ENCODE results near the gene GNG13. TPM values are rescaled to one million over a fixed set of nuclear protein-coding genes. Genes with fewer than 3 reads are reported as not detected.

The GNG13 gene
- total RNA-seq, 1 donor = not detected

DNA sequence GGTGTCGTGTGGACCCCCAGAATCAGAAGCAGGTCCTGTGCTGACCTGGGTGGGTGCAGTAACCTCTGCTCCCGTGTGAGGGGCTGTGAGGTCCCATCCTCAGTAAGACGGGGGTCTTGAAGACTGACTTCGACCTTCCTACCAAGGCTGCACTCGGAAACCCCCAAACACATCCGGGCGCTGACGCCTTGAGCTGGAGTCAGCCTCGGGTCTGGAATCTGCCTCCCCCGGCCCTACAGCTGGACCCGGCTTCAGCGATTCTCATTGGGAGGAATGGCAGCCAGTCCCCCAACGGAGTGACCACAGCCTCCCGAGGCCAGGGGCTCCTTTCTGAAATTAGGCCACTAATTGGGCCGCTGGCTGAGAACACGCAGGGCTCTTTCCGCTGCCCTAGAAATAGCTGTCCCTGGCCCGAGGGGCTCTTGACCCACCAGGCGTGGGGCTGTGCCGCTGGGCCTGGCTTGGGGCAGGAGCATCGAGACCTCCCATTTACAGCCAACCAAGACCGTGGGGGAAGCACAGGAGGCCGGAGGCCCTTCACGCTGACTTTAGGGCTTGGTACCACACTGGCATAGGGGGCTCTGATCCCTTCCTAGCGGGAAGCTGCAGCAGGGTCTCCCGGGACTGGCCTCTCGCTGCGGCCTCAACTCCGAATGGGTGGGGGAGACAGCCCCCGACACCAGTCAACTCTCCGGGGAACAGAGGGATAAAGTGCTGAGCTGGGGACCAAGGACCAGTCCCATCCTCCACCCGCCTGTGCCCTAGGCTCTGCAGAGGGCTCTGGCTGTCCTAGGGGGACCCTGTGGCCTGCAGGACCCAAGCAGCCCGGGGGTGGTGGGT, 2.6 kb upstream of the GNG13 start:
- DNase-seq (ENCODE audit: low read depth) = no peak
- no peak for TF ChIP-seq CTCF (IDR thresholded peaks at IDR 0.05; ENCODE audit: insufficient read depth, low read length)
- H3K4me3 ChIP-seq (ENCODE audit: low read depth, low read length) = no peak overlapping the region

DNA sequence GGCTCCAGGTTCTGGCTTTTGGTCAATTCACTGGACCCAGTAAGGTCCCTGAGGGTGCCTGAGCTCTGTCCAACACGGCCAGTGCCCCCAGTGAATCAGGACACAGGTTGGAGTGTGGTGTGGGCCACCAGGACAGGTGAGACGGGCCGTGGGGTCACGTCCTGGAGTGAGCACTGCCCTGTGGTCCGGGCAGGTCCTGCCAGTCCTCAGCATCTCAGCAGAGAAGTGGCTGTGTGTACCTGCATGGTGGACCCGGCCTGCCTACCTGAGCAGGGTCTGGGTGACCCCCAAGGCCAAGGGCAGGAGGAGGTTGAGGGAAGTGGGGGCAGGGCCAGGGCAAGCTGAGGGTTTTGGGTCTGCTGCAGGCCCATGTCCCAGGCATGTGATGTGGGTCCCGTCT, 1.9 kb upstream of the GNG13 start:
- DNase-seq (ENCODE audit: low read depth) = no peak
- no peak overlapping the region for H3K4me3 ChIP-seq (ENCODE audit: low read depth, low read length)
- no peak for TF ChIP-seq CTCF (IDR thresholded peaks at IDR 0.05; ENCODE audit: insufficient read depth, low read length)

GRCh38 chr16:801584-802363, 1.2 kb upstream of the GNG13 start:
- TF ChIP-seq CTCF (IDR thresholded peaks at IDR 0.05; ENCODE audit: insufficient read depth, low read length) = no peak
- H3K4me3 ChIP-seq (ENCODE audit: low read depth, low read length) = no peak overlapping the region
- DNase-seq (ENCODE audit: low read depth) = no peak

GRCh38 chr16:800834-801511, 439 bp upstream of the GNG13 start:
- TF ChIP-seq CTCF (IDR thresholded peaks at IDR 0.05; ENCODE audit: insufficient read depth, low read length) = no peak
- H3K4me3 ChIP-seq (ENCODE audit: low read depth, low read length) = no peak overlapping the region
- no peak for DNase-seq (ENCODE audit: low read depth)

DNA sequence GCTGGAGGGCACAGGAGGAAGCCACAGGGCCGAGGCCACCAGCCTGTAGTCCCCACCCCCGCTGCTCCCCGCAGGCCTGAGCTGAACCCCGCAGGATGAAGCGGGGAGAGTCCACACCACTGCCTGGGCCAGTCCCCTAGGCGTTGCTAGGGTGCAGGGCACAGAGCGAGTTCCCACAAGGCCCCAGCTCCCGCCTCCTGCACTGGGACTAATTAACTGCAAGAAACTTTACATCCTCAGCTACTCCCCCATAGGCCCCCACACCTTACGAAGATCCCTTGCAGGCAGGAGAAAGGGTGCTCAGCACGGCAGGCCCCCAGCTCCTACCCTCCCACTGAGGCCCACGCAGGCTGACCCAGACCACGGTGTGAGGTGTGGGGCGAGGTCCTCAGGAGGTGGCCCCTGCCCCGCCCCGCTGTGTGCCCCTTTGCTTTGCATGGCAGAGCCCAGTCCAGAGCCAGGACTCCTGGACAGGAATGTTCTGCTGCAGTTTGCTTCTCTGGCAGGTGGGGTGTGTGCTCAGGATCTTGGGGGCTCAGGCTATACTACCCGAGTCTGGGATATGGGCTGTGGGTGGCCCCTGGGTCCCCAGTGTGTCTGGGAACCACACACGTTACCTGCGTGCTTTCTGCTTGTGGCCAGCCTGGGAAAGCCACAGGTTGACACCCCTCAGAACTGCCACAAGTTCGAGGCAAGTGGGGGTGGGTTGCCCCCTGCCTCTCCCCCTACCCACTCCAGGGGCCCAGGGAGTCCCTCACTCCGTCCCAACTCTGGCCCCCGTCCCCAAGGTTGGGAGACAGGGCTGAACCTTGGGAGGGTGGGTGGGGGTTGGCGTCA, 1.2 kb downstream of the GNG13 start:
- no peak for TF ChIP-seq CTCF (IDR thresholded peaks at IDR 0.05; ENCODE audit: insufficient read depth, low read length)
- no peak overlapping the region for H3K4me3 ChIP-seq (ENCODE audit: low read depth, low read length)
- no peak for DNase-seq (ENCODE audit: low read depth)

DNA sequence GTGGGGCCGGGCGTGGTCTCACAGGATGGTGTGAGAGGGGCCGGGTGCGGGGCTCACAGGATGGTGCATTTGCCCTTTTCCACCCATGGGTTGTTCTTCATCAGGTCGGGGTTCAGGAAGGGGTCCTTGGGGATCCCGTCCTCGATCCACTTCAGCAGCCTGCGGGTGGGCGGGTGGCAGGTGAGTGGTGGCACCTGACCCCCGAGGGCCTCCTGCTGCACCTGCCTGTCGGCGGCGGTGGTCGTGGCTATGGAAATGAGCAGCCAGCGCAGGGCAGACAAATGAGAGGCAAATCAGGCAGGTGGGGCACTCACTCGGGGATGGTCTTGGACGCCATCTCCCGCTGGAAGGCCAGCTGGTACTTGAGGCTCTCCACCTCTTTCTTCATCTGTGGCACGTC, 1.9 kb downstream of the GNG13 start:
- DNase-seq (ENCODE audit: low read depth) = no peak
- no peak for TF ChIP-seq CTCF (IDR thresholded peaks at IDR 0.05; ENCODE audit: insufficient read depth, low read length)
- no peak overlapping the region for H3K4me3 ChIP-seq (ENCODE audit: low read depth, low read length)

Measured in fibroblast of the aortic adventitia (primary cell).